Measurements from ENCODE around the gene WDFY3.
A peak's percentile ranks its signal among the peaks of the same experiment; 100 is the strongest.

The WDFY3 gene

GRCh38 chr4:84691170-84691691 lies 275.3 kb downstream of the WDFY3 start:
- DNase-seq (ENCODE audit: low spot score), result peak; percentile 96
- peak overlapping the region; percentile 84 for H3K27ac ChIP-seq
- ChIA-PET CTCF (no interaction called here), POLR2A (ENCODE audit: low non-redundant PET) (no interaction called here)
- no peak for TF ChIP-seq CTCF (conservative IDR thresholded peaks at IDR 0.05; ENCODE audit: low read depth)

- CTCF ChIA-PET, result no interaction called here
- POLR2A ChIA-PET (ENCODE audit: low non-redundant PET), result no interaction called here
- H3K27ac ChIP-seq, result peak overlapping the region; percentile 84
- no peak for TF ChIP-seq CTCF (conservative IDR thresholded peaks at IDR 0.05; ENCODE audit: low read depth)
- no peak for DNase-seq (ENCODE audit: low spot score)
Measured at GRCh38 chr4:84690481-84690880, 276.0 kb downstream of the WDFY3 start.

GRCh38 chr4:84689197-84689596 lies 277.3 kb downstream of the WDFY3 start:
- DNase-seq (ENCODE audit: low spot score), result no peak
- no peak for TF ChIP-seq CTCF (conservative IDR thresholded peaks at IDR 0.05; ENCODE audit: low read depth)
- H3K27ac ChIP-seq, result no peak overlapping the region
- POLR2A ChIA-PET (ENCODE audit: low non-redundant PET), result no interaction called here
- CTCF ChIA-PET, result no interaction called here

- ChIA-PET POLR2A (ENCODE audit: low non-redundant PET) (no interaction called here), CTCF (no interaction called here)
- TF ChIP-seq CTCF (conservative IDR thresholded peaks at IDR 0.05; ENCODE audit: low read depth), result no peak
- H3K27ac ChIP-seq, result no peak overlapping the region
- no peak for DNase-seq (ENCODE audit: low spot score)
Measured at GRCh38 chr4:84688605-84689004, 277.9 kb downstream of the WDFY3 start.

- no peak overlapping the region for H3K27ac ChIP-seq
- DNase-seq (ENCODE audit: low spot score), result no peak
- ChIA-PET CTCF (no interaction called here), POLR2A (ENCODE audit: low non-redundant PET) (no interaction called here)
- TF ChIP-seq CTCF (conservative IDR thresholded peaks at IDR 0.05; ENCODE audit: low read depth), result no peak
Measured at GRCh38 chr4:84685105-84685504, 281.4 kb downstream of the WDFY3 start.

GRCh38 chr4:84684361-84684760 lies 282.1 kb downstream of the WDFY3 start:
- ChIA-PET CTCF (no interaction called here), POLR2A (ENCODE audit: low non-redundant PET) (no interaction called here)
- no peak for DNase-seq (ENCODE audit: low spot score)
- H3K27ac ChIP-seq, result no peak overlapping the region
- TF ChIP-seq CTCF (conservative IDR thresholded peaks at IDR 0.05; ENCODE audit: low read depth), result no peak

All from RWPE1 (cell line).